Keratinocyte (primary cell): Measurements from ENCODE around the gene CLDN14. TPM values are rescaled to one million over a fixed set of nuclear protein-coding genes. Genes with fewer than 3 reads are reported as not detected.
"Not testable (repeated sequence)": the region's sequence is repeated elsewhere in the genome, so short reads cannot be mapped to it uniquely, and the experiment has no call there.

Experiments
- DNase-seq: peaks from one replicate; pipeline ENCODE4 v3.0.0-alpha.2; 2011; ENCODE audit warnings: low read depth, missing footprints, low spot score
- FAIRE-seq: peaks from 2 replicates; lab custom pipeline; 2011; peaks lifted over from hg19 to GRCh38; lab: Jason Lieb, UNC
- H2AFZ ChIP-seq: 2 replicates; pipeline ENCODE4 v1.6.0; 2012; ENCODE audit warnings: low read length, control low read depth, inconsistent platforms; ENCODE audit not compliant: control insufficient read depth
- H3K27ac ChIP-seq: 2 replicates; pipeline ENCODE4 v1.5.1; 2011; ENCODE audit warnings: low read length; ENCODE audit not compliant: control insufficient read depth, insufficient read depth
- H3K27me3 ChIP-seq: 3 replicates; pipeline ENCODE4 v1.6.0; 2011; ENCODE audit warnings: low read length; ENCODE audit not compliant: control insufficient read depth, insufficient read depth; ENCODE audit errors: extremely low read depth
- H3K36me3 ChIP-seq, 2 experiments: 2 replicates in 1 of 2; 3 replicates in 1 of 2; pipeline ENCODE4 v1.5.1; 2011; ENCODE audit warnings: low read length in 2 of 2, mild to moderate bottlenecking in 1 of 2; ENCODE audit not compliant: control insufficient read depth in 2 of 2, insufficient read depth in 2 of 2; ENCODE audit errors: extremely low read depth in 1 of 2
- H3K4me1 ChIP-seq: 3 replicates; pipeline ENCODE4 v1.5.1; 2011; ENCODE audit warnings: low read length; ENCODE audit not compliant: control insufficient read depth, insufficient read depth; ENCODE audit errors: extremely low read depth
- H3K4me2 ChIP-seq: 3 replicates; pipeline ENCODE4 v1.6.0; 2011; ENCODE audit warnings: low read depth, low read length; ENCODE audit not compliant: control insufficient read depth, insufficient read depth; ENCODE audit errors: extremely low read depth
- H3K4me3 ChIP-seq, 3 experiments: fragments of 200-600 bp in 1 of 3; sonication (generic) in 1 of 3; 2 replicates in 2 of 3; 3 replicates in 1 of 3; pipeline ENCODE4 v1.5.1; 2011 to 2016; ENCODE audit warnings: low read length in 3 of 3, mild to moderate bottlenecking in 3 of 3, control low read depth in 2 of 3, inconsistent platforms in 1 of 3, low read depth in 1 of 3, mixed read lengths in 1 of 3, mixed run types in 1 of 3, moderate library complexity in 1 of 3; ENCODE audit not compliant: control insufficient read depth in 2 of 3, insufficient read depth in 2 of 3; ENCODE audit errors: extremely low read depth in 1 of 3
- H3K79me2 ChIP-seq: 2 replicates; pipeline ENCODE4 v1.6.0; 2012; ENCODE audit warnings: low read length; ENCODE audit not compliant: control insufficient read depth, insufficient read depth
- H3K9ac ChIP-seq: 3 replicates; pipeline ENCODE4 v1.6.0; 2011; ENCODE audit warnings: low read length; ENCODE audit not compliant: control insufficient read depth, insufficient read depth; ENCODE audit errors: extremely low read depth
- H3K9me1 ChIP-seq: 3 replicates; pipeline ENCODE4 v1.6.0; 2011; ENCODE audit warnings: low read length; ENCODE audit not compliant: control insufficient read depth, insufficient read depth; ENCODE audit errors: extremely low read depth
- H3K9me3 ChIP-seq: 2 replicates; pipeline ENCODE4 v1.5.1; 2012; ENCODE audit warnings: low read depth, low read length; ENCODE audit not compliant: control insufficient read depth
- H4K20me1 ChIP-seq: 3 replicates; pipeline ENCODE4 v1.6.0; 2011; ENCODE audit warnings: low read length; ENCODE audit not compliant: control insufficient read depth, insufficient read depth; ENCODE audit errors: extremely low read depth
- EZH2 ChIP-seq: IDR thresholded peaks from one replicate; pipeline ENCODE4 v1.6.1; 2012; ENCODE audit warnings: inconsistent platforms, mild to moderate bottlenecking, low read length, moderate library complexity
- dilution Hi-C: fragments of 300-500 bp; cut with MboI; formaldehyde crosslinking; loops from one replicate; pipeline ENCODE4 v1.7.0; 2020; ENCODE audit warnings: low sequenced_read_pairs; ENCODE audit not compliant: extremely low pct_ligation_motif_present
- polyA plus RNA-seq, 5 experiments: library from polyadenylated mRNA; depleted of rRNA in 3 of 5; stranded (reverse) in 3 of 5; stranded (forward) in 1 of 5; unstranded in 1 of 5; fragments of >200 nt; gene quantifications; 1 replicate in 1 of 5; 2 replicates in 3 of 5; 3 replicates in 1 of 5; pipeline versions ENCODE4 v1.2.1 to v1.2.3, GENCODE V29; 2011 to 2012; ENCODE audit warnings: missing spikeins in 2 of 5, low read depth in 1 of 5, low replicate concordance in 1 of 5
- TF ChIP-seq, protein P1 (sequence below), 3 experiments: IDR thresholded peaks in 1 of 3; conservative IDR thresholded peaks in 1 of 3; optimal IDR thresholded peaks in 1 of 3; 2 replicates in 2 of 3; 3 replicates in 1 of 3; pipeline versions ENCODE3 to v1.5.1; 2011; ENCODE audit warnings: low read length in 3 of 3, mild to moderate bottlenecking in 3 of 3, moderate library complexity in 2 of 3, control low read depth in 1 of 3, inconsistent platforms in 1 of 3; ENCODE audit not compliant: insufficient read depth in 2 of 3; ENCODE audit errors: extremely low read depth in 1 of 3

Gene CLDN14
- polyA plus RNA-seq, 1 donor (not counting 4 experiments of a cell fraction or from before 2014, with no cell fraction given) = not detected

DNA sequence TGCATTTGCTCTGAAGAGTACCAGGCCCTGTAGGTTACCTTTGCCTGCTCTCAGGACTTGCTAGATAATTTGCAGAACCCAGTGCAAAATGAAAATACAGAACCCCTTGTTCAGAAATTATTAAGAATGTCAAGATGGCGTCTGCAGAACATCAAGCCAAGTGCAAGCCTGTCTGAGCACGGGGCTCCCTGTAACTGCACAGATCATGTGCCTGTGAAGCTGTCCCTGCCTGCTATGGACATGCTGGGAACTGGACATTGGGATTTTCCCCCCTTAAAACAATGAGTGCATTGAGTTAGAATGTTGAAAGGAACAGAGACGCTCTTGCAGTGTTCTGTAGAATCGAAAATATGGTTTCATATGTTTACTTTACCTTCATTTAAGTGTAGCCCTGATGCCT, 2.9 kb downstream of the CLDN14 start:
- FAIRE-seq (no peak), DNase-seq (no peak)
- no peaks in the 10 kb centered on the region for H3K27me3 ChIP-seq
- H3K4me3 ChIP-seq = no peak overlapping the region
- H3K79me2 ChIP-seq = no peaks in the 10 kb centered on the region
- H3K9me3 ChIP-seq = no peaks in the 10 kb centered on the region
- no peaks in the 10 kb centered on the region for H4K20me1 ChIP-seq
- H3K9me1 ChIP-seq = no peaks in the 10 kb centered on the region
- no peak overlapping the region for H2AFZ ChIP-seq
- H3K4me2 ChIP-seq = no peak overlapping the region
- TF ChIP-seq, protein P1, sequence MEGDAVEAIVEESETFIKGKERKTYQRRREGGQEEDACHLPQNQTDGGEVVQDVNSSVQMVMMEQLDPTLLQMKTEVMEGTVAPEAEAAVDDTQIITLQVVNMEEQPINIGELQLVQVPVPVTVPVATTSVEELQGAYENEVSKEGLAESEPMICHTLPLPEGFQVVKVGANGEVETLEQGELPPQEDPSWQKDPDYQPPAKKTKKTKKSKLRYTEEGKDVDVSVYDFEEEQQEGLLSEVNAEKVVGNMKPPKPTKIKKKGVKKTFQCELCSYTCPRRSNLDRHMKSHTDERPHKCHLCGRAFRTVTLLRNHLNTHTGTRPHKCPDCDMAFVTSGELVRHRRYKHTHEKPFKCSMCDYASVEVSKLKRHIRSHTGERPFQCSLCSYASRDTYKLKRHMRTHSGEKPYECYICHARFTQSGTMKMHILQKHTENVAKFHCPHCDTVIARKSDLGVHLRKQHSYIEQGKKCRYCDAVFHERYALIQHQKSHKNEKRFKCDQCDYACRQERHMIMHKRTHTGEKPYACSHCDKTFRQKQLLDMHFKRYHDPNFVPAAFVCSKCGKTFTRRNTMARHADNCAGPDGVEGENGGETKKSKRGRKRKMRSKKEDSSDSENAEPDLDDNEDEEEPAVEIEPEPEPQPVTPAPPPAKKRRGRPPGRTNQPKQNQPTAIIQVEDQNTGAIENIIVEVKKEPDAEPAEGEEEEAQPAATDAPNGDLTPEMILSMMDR (optimal IDR thresholded peaks at IDR 0.05 in 1 of 3, IDR thresholded peaks at IDR 0.05 in 1 of 3, conservative IDR thresholded peaks at IDR 0.05 in 1 of 3; ENCODE audit: extremely low read depth in 1 of 3, insufficient read depth in 2 of 3, low read length in 3 of 3) = no peak
- TF ChIP-seq EZH2 = no peak
- H3K36me3 ChIP-seq = no peaks in the 10 kb centered on the region
- no peak overlapping the region for H3K27ac ChIP-seq
- no peak overlapping the region for H3K9ac ChIP-seq
- dilution Hi-C loops = no loop called here
- peaks cover 10% of the 10 kb centered on the region for H3K4me1 ChIP-seq

DNA sequence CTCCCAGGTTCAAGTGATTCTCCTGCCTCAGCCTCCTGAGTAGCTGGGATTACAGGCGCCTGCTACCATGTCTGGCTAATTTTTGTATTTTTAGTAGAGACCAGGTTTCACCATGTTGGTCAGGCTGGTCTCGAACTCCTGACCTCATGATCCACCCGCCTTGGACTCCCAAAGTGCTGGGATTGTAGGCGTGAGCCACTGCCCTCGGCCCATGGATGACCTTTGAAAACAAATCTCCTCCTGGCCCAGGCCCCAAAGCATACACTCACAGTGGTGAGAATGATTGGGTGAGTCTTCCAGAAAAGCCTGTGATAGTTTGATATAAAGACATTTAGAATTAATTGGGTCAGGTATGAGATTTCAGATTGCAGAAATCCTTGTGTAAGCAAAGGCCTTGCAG, 3.4 kb downstream of the CLDN14 start:
- H3K36me3 ChIP-seq, DNase-seq, FAIRE-seq, H3K27me3 ChIP-seq, H4K20me1 ChIP-seq, dilution Hi-C loops, H3K27ac ChIP-seq, H3K4me2 ChIP-seq, H2AFZ ChIP-seq, H3K9me3 ChIP-seq, H3K79me2 ChIP-seq, H3K9ac ChIP-seq, H3K9me1 ChIP-seq, H3K4me3 ChIP-seq: not testable (repeated sequence)
- peaks cover 11% of the 10 kb centered on the region for H3K4me1 ChIP-seq

DNA sequence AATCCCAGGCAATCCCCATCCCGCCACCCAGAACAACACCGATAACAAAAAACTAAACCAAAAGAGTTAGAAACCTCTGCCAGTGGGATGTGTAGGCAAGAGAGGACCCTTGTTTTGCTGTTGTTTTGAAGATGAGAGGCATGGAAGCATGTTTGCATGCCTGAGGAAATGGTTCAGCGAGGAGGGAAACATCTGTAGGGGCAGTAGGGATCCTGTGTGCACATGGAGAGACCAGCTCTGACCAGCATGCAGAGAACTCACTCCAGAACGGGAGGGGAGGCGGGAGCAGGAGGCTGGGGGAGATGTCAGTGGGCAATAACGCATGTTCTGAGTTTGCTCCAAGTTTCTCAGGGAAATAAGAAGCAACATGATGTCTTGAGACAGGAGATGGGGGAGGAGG, 5.3 kb downstream of the CLDN14 start:
- dilution Hi-C loops = no loop called here
- H3K9me3 ChIP-seq = no peaks in the 10 kb centered on the region
- no peaks in the 10 kb centered on the region for H3K27me3 ChIP-seq
- H3K4me2 ChIP-seq = no peak overlapping the region
- H3K9me1 ChIP-seq = no peaks in the 10 kb centered on the region
- no peak overlapping the region for H3K27ac ChIP-seq
- no peak overlapping the region for H2AFZ ChIP-seq
- H3K9ac ChIP-seq = no peak overlapping the region
- H3K4me3 ChIP-seq = no peak overlapping the region
- DNase-seq (no peak), FAIRE-seq (no peak)
- no peaks in the 10 kb centered on the region for H3K79me2 ChIP-seq
- H3K36me3 ChIP-seq = no peaks in the 10 kb centered on the region
- TF ChIP-seq, protein P1 (optimal IDR thresholded peaks at IDR 0.05 in 1 of 3, IDR thresholded peaks at IDR 0.05 in 1 of 3, conservative IDR thresholded peaks at IDR 0.05 in 1 of 3; ENCODE audit: extremely low read depth in 1 of 3, insufficient read depth in 2 of 3, low read length in 3 of 3) = no peak
- no peak for TF ChIP-seq EZH2
- H4K20me1 ChIP-seq = no peaks in the 10 kb centered on the region
- peaks cover 17% of the 10 kb centered on the region for H3K4me1 ChIP-seq
